ENCODE results near the gene ADAMTS2.

ADAMTS2 gene

GRCh38 chr5:179242676-179243075, 102.6 kb downstream of the ADAMTS2 start:
- Histone ChIP-seq H3K4ac (ENCODE audit: low read length) (no peak overlapping the region), H3K14ac (ENCODE audit: low read length) (no peak overlapping the region), H3K79me1 (ENCODE audit: low read depth, low read length) (no peaks in the 10 kb centered on the region), H2AFZ (ENCODE audit: low read length) (no peak overlapping the region), H2AK5ac (ENCODE audit: low read depth, low read length) (no peak overlapping the region), H3K27ac (replicated peaks; ENCODE audit: low read length) (no peak overlapping the region), H3K4me3 (ENCODE audit: low read length in 2 of 2) (no peak overlapping the region), H3K23ac (ENCODE audit: low read depth, low read length, poor library complexity) (no peak overlapping the region), H3K4me1 (ENCODE audit: control insufficient read depth in 2 of 2, insufficient read depth in 1 of 2, low read depth in 1 of 2, low read length in 2 of 2) (no peaks in the 10 kb centered on the region), H3K27me3 (ENCODE audit: control insufficient read depth in 3 of 3, insufficient read depth in 3 of 3, low read depth in 1 of 3, low read length in 3 of 3) (no peaks in the 10 kb centered on the region), H2BK5ac (ENCODE audit: low read length) (no peak overlapping the region), H2BK120ac (ENCODE audit: low read depth, low read length) (no peak overlapping the region), H3K18ac (ENCODE audit: low read length) (no peak overlapping the region), H3K9ac (ENCODE audit: low read depth, low read length, poor library complexity) (no peak overlapping the region), H3K9me3 (replicated peaks in 1 of 2; ENCODE audit: control insufficient read depth in 2 of 2, insufficient read depth in 1 of 2, low read depth in 1 of 2, low read length in 2 of 2) (no peaks in the 10 kb centered on the region), H4K8ac (ENCODE audit: low read depth, low read length) (no peak overlapping the region), H2BK15ac (ENCODE audit: low read length) (no peak overlapping the region), H3K36me3 (replicated peaks in 1 of 2; ENCODE audit: control insufficient read depth in 2 of 2, insufficient read depth in 2 of 2, low read length in 2 of 2) (no peaks in the 10 kb centered on the region), H3K4me2 (ENCODE audit: insufficient read depth, low read length, poor library complexity, severe bottlenecking) (no peak overlapping the region), H4K91ac (ENCODE audit: low read depth, low read length, poor library complexity) (no peak overlapping the region), H2BK12ac (ENCODE audit: low read length) (no peak overlapping the region)
- no CpG with 5 or more reads among the region's 6 CpGs for WGBS, 2 donors (ENCODE audit: extremely low coverage in 2 of 2, insufficient read length in 2 of 2, insufficient replicate concordance in 1 of 2)
- DNase-seq (ENCODE audit: low spot score): no peak

GRCh38 chr5:179241764-179242370, 103.4 kb downstream of the ADAMTS2 start:
- no peak overlapping the region for H3K4me2 ChIP-seq (ENCODE audit: insufficient read depth, low read length, poor library complexity, severe bottlenecking)
- H3K4ac ChIP-seq (ENCODE audit: low read length): no peak overlapping the region
- H4K91ac ChIP-seq (ENCODE audit: low read depth, low read length, poor library complexity): no peak overlapping the region
- DNase-seq (ENCODE audit: low spot score): no peak
- no peaks in the 10 kb centered on the region for H3K36me3 ChIP-seq (replicated peaks in 1 of 2; ENCODE audit: control insufficient read depth in 2 of 2, insufficient read depth in 2 of 2, low read length in 2 of 2)
- H3K27ac ChIP-seq (replicated peaks; ENCODE audit: low read length): no peak overlapping the region
- no peak overlapping the region for H2BK15ac ChIP-seq (ENCODE audit: low read length)
- no peak overlapping the region for H2BK120ac ChIP-seq (ENCODE audit: low read depth, low read length)
- H3K18ac ChIP-seq (ENCODE audit: low read length): no peak overlapping the region
- no peaks in the 10 kb centered on the region for H3K79me1 ChIP-seq (ENCODE audit: low read depth, low read length)
- WGBS, 2 donors (ENCODE audit: extremely low coverage in 2 of 2, insufficient read length in 2 of 2, insufficient replicate concordance in 1 of 2): no CpG with 5 or more reads among the region's 11 CpGs
- no peak overlapping the region for H3K14ac ChIP-seq (ENCODE audit: low read length)
- no peak overlapping the region for H3K9ac ChIP-seq (ENCODE audit: low read depth, low read length, poor library complexity)
- no peak overlapping the region for H2BK12ac ChIP-seq (ENCODE audit: low read length)
- no peaks in the 10 kb centered on the region for H3K9me3 ChIP-seq (replicated peaks in 1 of 2; ENCODE audit: control insufficient read depth in 2 of 2, insufficient read depth in 1 of 2, low read depth in 1 of 2, low read length in 2 of 2)
- H2AFZ ChIP-seq (ENCODE audit: low read length): no peak overlapping the region
- no peak overlapping the region for H3K4me3 ChIP-seq (ENCODE audit: low read length in 2 of 2)
- no peak overlapping the region for H2BK5ac ChIP-seq (ENCODE audit: low read length)
- no peaks in the 10 kb centered on the region for H3K4me1 ChIP-seq (ENCODE audit: control insufficient read depth in 2 of 2, insufficient read depth in 1 of 2, low read depth in 1 of 2, low read length in 2 of 2)
- H3K23ac ChIP-seq (ENCODE audit: low read depth, low read length, poor library complexity): no peak overlapping the region
- no peak overlapping the region for H2AK5ac ChIP-seq (ENCODE audit: low read depth, low read length)
- H4K8ac ChIP-seq (ENCODE audit: low read depth, low read length): no peak overlapping the region
- H3K27me3 ChIP-seq (ENCODE audit: control insufficient read depth in 3 of 3, insufficient read depth in 3 of 3, low read depth in 1 of 3, low read length in 3 of 3): no peaks in the 10 kb centered on the region

GRCh38 chr5:179241175-179241574, 104.1 kb downstream of the ADAMTS2 start:
- Histone ChIP-seq H2AK5ac (ENCODE audit: low read depth, low read length) (no peak overlapping the region), H2BK120ac (ENCODE audit: low read depth, low read length) (no peak overlapping the region), H2BK5ac (ENCODE audit: low read length) (no peak overlapping the region), H3K18ac (ENCODE audit: low read length) (no peak overlapping the region), H3K4me3 (ENCODE audit: low read length in 2 of 2) (no peak overlapping the region), H3K9ac (ENCODE audit: low read depth, low read length, poor library complexity) (peak overlapping the region; percentile 44), H3K4ac (ENCODE audit: low read length) (no peak overlapping the region), H3K4me2 (ENCODE audit: insufficient read depth, low read length, poor library complexity, severe bottlenecking) (no peak overlapping the region), H4K8ac (ENCODE audit: low read depth, low read length) (no peak overlapping the region), H3K14ac (ENCODE audit: low read length) (no peak overlapping the region), H3K9me3 (replicated peaks in 1 of 2; ENCODE audit: control insufficient read depth in 2 of 2, insufficient read depth in 1 of 2, low read depth in 1 of 2, low read length in 2 of 2) (no peaks in the 10 kb centered on the region), H3K79me1 (ENCODE audit: low read depth, low read length) (no peaks in the 10 kb centered on the region), H3K27me3 (ENCODE audit: control insufficient read depth in 3 of 3, insufficient read depth in 3 of 3, low read depth in 1 of 3, low read length in 3 of 3) (no peaks in the 10 kb centered on the region), H2BK12ac (ENCODE audit: low read length) (no peak overlapping the region), H2BK15ac (ENCODE audit: low read length) (no peak overlapping the region), H3K27ac (replicated peaks; ENCODE audit: low read length) (no peak overlapping the region), H3K4me1 (ENCODE audit: control insufficient read depth in 2 of 2, insufficient read depth in 1 of 2, low read depth in 1 of 2, low read length in 2 of 2) (no peaks in the 10 kb centered on the region), H3K23ac (ENCODE audit: low read depth, low read length, poor library complexity) (no peak overlapping the region), H4K91ac (ENCODE audit: low read depth, low read length, poor library complexity) (no peak overlapping the region), H2AFZ (ENCODE audit: low read length) (no peak overlapping the region), H3K36me3 (replicated peaks in 1 of 2; ENCODE audit: control insufficient read depth in 2 of 2, insufficient read depth in 2 of 2, low read length in 2 of 2) (no peaks in the 10 kb centered on the region)
- no CpG with 5 or more reads among the region's 15 CpGs for WGBS, 2 donors (ENCODE audit: extremely low coverage in 2 of 2, insufficient read length in 2 of 2, insufficient replicate concordance in 1 of 2)
- no peak for DNase-seq (ENCODE audit: low spot score)

GRCh38 chr5:179240561-179240960, 104.7 kb downstream of the ADAMTS2 start:
- no peak overlapping the region for H3K23ac ChIP-seq (ENCODE audit: low read depth, low read length, poor library complexity)
- H3K27ac ChIP-seq (replicated peaks; ENCODE audit: low read length): no peak overlapping the region
- H3K36me3 ChIP-seq (replicated peaks in 1 of 2; ENCODE audit: control insufficient read depth in 2 of 2, insufficient read depth in 2 of 2, low read length in 2 of 2): no peaks in the 10 kb centered on the region
- no peak overlapping the region for H4K91ac ChIP-seq (ENCODE audit: low read depth, low read length, poor library complexity)
- no peaks in the 10 kb centered on the region for H3K27me3 ChIP-seq (ENCODE audit: control insufficient read depth in 3 of 3, insufficient read depth in 3 of 3, low read depth in 1 of 3, low read length in 3 of 3)
- H3K18ac ChIP-seq (ENCODE audit: low read length): no peak overlapping the region
- no peak overlapping the region for H2BK120ac ChIP-seq (ENCODE audit: low read depth, low read length)
- H3K14ac ChIP-seq (ENCODE audit: low read length): no peak overlapping the region
- H2BK15ac ChIP-seq (ENCODE audit: low read length): no peak overlapping the region
- H2AK5ac ChIP-seq (ENCODE audit: low read depth, low read length): no peak overlapping the region
- WGBS, 2 donors (ENCODE audit: extremely low coverage in 2 of 2, insufficient read length in 2 of 2, insufficient replicate concordance in 1 of 2): no CpG with 5 or more reads among the region's 14 CpGs
- H3K4me1 ChIP-seq (ENCODE audit: control insufficient read depth in 2 of 2, insufficient read depth in 1 of 2, low read depth in 1 of 2, low read length in 2 of 2): no peaks in the 10 kb centered on the region
- H3K4ac ChIP-seq (ENCODE audit: low read length): no peak overlapping the region
- H2BK12ac ChIP-seq (ENCODE audit: low read length): no peak overlapping the region
- no peak for DNase-seq (ENCODE audit: low spot score)
- H2AFZ ChIP-seq (ENCODE audit: low read length): no peak overlapping the region
- no peak overlapping the region for H4K8ac ChIP-seq (ENCODE audit: low read depth, low read length)
- no peaks in the 10 kb centered on the region for H3K9me3 ChIP-seq (replicated peaks in 1 of 2; ENCODE audit: control insufficient read depth in 2 of 2, insufficient read depth in 1 of 2, low read depth in 1 of 2, low read length in 2 of 2)
- H3K4me3 ChIP-seq (ENCODE audit: low read length in 2 of 2): no peak overlapping the region
- no peak overlapping the region for H3K4me2 ChIP-seq (ENCODE audit: insufficient read depth, low read length, poor library complexity, severe bottlenecking)
- no peak overlapping the region for H2BK5ac ChIP-seq (ENCODE audit: low read length)
- H3K9ac ChIP-seq (ENCODE audit: low read depth, low read length, poor library complexity): no peak overlapping the region
- H3K79me1 ChIP-seq (ENCODE audit: low read depth, low read length): no peaks in the 10 kb centered on the region
